ENCODE data around the gene BAZ2B.

GRCh38 chr2:159650574-159650973 lies 34.2 kb upstream of the BAZ2B start:
- no peak for TF ChIP-seq CCAR2 (optimal IDR thresholded peaks at IDR 0.05; ENCODE audit: low read depth, low read length)
- TF ChIP-seq CREB3 (CRISPR knock-in tag; IDR thresholded peaks at IDR 0.05): no peak
- no peak for TF ChIP-seq RBFOX2 (IDR thresholded peaks at IDR 0.05; ENCODE audit: low read depth, low read length)
- TF ChIP-seq ZFP82 (CRISPR knock-in tag; IDR thresholded peaks at IDR 0.05; ENCODE audit: borderline replicate concordance): no peak
- no peak for TF ChIP-seq TCF7 (IDR thresholded peaks at IDR 0.05; ENCODE audit: low read depth)
- no peak for TF ChIP-seq HMG20A (CRISPR knock-in tag; IDR thresholded peaks at IDR 0.05; ENCODE audit: borderline replicate concordance)
- no peak for TF ChIP-seq MTA3 (CRISPR knock-in tag; IDR thresholded peaks at IDR 0.05)
- TF ChIP-seq ARHGAP35 (CRISPR knock-in tag; IDR thresholded peaks at IDR 0.05; ENCODE audit: borderline replicate concordance): no peak
- TF ChIP-seq SNRNP70 (IDR thresholded peaks at IDR 0.05; ENCODE audit: low read depth, low read length): no peak
- TF ChIP-seq POLR2A (IDR thresholded peaks at IDR 0.05; ENCODE audit: insufficient read depth in 1 of 2, low read depth in 2 of 2, low read length in 2 of 2): no peak
- TF ChIP-seq DBP (CRISPR knock-in tag; IDR thresholded peaks at IDR 0.05; ENCODE audit: not compliant biosample characterization): no peak
